NT2/D1 (cell line): Measurements from ENCODE around the gene AMZ1.
"Not testable (repeated sequence)": the region's sequence is repeated elsewhere in the genome, so short reads cannot be mapped to it uniquely, and the experiment has no call there.

ENCODE experiments used
- DNase-seq: peaks from one replicate; pipeline ENCODE4 v3.0.0-alpha.2; 2011; ENCODE audit warnings: low read depth, low spot score
- H3K27me3 ChIP-seq: 2 replicates; pipeline ENCODE4 v1.6.0; 2011; ENCODE audit warnings: mild to moderate bottlenecking; ENCODE audit not compliant: insufficient read length, insufficient read depth
- H3K36me3 ChIP-seq: 2 replicates; pipeline ENCODE4 v1.6.1; 2011; ENCODE audit warnings: mild to moderate bottlenecking, low read length, mixed read lengths; ENCODE audit not compliant: insufficient read depth, insufficient read length
- H3K4me1 ChIP-seq: 2 replicates; pipeline ENCODE4 v1.5.1; 2011; ENCODE audit not compliant: insufficient read depth, insufficient read length
- H3K4me3 ChIP-seq: 2 replicates; pipeline ENCODE4 v1.5.1; 2011; ENCODE audit warnings: low read depth; ENCODE audit not compliant: insufficient read length
- H3K9ac ChIP-seq: 2 replicates; pipeline ENCODE4 v1.6.0; 2011; ENCODE audit warnings: low read depth; ENCODE audit not compliant: insufficient read length
- H3K9me3 ChIP-seq: 2 replicates; pipeline ENCODE4 v1.5.1; 2011; ENCODE audit warnings: mild to moderate bottlenecking, low read length; ENCODE audit not compliant: insufficient read depth
- SUZ12 ChIP-seq: IDR thresholded peaks from 2 replicates; pipeline ENCODE4 v1.6.1; 2011; ENCODE audit not compliant: insufficient read length, insufficient read depth; ENCODE audit errors: extremely low read depth
- YY1 ChIP-seq: IDR thresholded peaks from 2 replicates; pipeline ENCODE4 v1.6.1; 2011; ENCODE audit not compliant: insufficient read length, insufficient read depth
- ZNF274 ChIP-seq: IDR thresholded peaks from 2 replicates; pipeline ENCODE4 v1.6.1; 2011; ENCODE audit warnings: mild to moderate bottlenecking, low read depth, low read length

The AMZ1 gene

GRCh38 chr7:2688409-2689342 is 674 bp downstream of the AMZ1 start:
- DNase-seq = no peak
- Histone ChIP-seq H3K9me3 (no peaks in the 10 kb centered on the region), H3K4me3 (peak overlapping the region; percentile 39), H3K27me3 (peaks cover 50% of the 10 kb centered on the region), H3K9ac (peak overlapping the region; percentile 67), H3K36me3 (no peaks in the 10 kb centered on the region), H3K4me1 (peaks cover 9% of the 10 kb centered on the region)
- no peak for TF ChIP-seq YY1
- TF ChIP-seq SUZ12 = peak; percentile 83

DNA sequence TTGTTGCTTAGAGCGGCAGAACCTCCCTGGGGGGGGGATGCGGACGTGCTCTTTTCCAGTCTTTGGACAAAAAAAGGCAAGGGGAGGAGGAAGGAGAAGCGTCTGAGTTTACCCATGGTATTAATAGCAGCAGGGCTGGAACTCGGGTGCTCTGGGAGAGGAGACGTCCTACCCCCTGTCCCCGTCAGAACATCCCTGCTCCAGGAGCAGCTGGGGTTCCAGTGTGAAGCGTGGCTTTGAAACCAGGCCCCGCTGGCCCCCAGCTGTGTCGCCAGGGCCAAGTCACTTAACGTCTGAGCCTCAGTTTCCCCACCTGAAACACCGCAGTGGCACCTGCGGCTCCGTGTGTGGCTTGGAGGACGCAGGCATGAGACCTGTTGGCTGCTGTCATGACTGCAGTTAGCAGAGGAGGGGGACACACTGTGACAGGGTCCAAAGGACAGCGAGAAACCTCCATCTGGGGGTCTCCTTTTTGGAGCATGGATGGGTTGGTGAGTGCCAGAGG is 1.4 kb downstream of the AMZ1 start:
- Histone ChIP-seq H3K4me1 (peaks cover 9% of the 10 kb centered on the region), H3K27me3 (peaks cover 50% of the 10 kb centered on the region), H3K9ac (no peak overlapping the region), H3K36me3 (no peaks in the 10 kb centered on the region), H3K9me3 (no peaks in the 10 kb centered on the region), H3K4me3 (no peak overlapping the region)
- TF ChIP-seq SUZ12 (no peak), ZNF274 (no peak), YY1 (no peak)
- no peak for DNase-seq

- TF ChIP-seq SUZ12 (no peak), YY1 (no peak), ZNF274 (no peak)
- H3K36me3 ChIP-seq = no peaks in the 10 kb centered on the region
- H3K27me3 ChIP-seq = peaks cover 50% of the 10 kb centered on the region
- no peak overlapping the region for H3K9ac ChIP-seq
- no peaks in the 10 kb centered on the region for H3K9me3 ChIP-seq
- H3K4me3 ChIP-seq = no peak overlapping the region
- no peak for DNase-seq
- peaks cover 9% of the 10 kb centered on the region for H3K4me1 ChIP-seq
Observed at GRCh38 chr7:2689951-2690705, 2.1 kb downstream of the AMZ1 start.

- no peak for TF ChIP-seq SUZ12
- TF ChIP-seq YY1 = no peak
- TF ChIP-seq ZNF274 = no peak
- H3K4me1 ChIP-seq = peaks cover 9% of the 10 kb centered on the region
- no peak for DNase-seq
Observed at GRCh38 chr7:2691011-2691707, 3.2 kb downstream of the AMZ1 start.

DNA sequence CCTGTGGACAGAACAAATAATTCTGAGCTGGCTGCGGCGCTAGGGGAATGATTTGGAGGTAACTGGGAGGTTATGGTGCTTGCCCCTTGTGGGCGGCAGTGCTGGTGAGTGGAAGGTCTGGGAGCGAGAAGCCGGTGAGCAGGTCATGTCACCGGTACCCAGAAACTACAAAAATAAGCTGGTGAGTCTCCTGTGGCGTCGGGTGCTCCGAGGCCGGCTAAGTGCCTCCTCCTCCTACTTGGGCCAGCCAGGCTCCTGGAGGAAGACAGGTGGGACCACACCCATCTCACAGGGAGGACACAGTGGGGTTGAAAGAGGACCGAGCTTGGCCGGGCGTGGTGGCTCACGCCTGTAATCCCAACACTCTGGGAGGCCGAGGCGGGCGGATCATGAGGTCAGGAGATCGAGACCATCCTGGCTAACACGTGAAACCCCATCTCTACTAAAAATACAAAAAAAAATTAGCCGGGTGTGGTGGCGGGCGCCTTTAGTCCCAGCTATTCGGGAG is 4.0 kb downstream of the AMZ1 start:
- not testable (repeated sequence) for H3K9me3 ChIP-seq, H3K4me1 ChIP-seq, H3K4me3 ChIP-seq, DNase-seq, H3K9ac ChIP-seq, H3K36me3 ChIP-seq
- H3K27me3 ChIP-seq = peaks cover 39% of the 10 kb centered on the region

More at GRCh38 chr7:2691011-2691707, 3.2 kb downstream of the AMZ1 start:
- Histone ChIP-seq H3K4me3 (no peak overlapping the region), H3K36me3 (no peaks in the 10 kb centered on the region), H3K27me3 (peaks cover 46% of the 10 kb centered on the region), H3K9ac (no peak overlapping the region), H3K9me3 (no peaks in the 10 kb centered on the region)

DNA sequence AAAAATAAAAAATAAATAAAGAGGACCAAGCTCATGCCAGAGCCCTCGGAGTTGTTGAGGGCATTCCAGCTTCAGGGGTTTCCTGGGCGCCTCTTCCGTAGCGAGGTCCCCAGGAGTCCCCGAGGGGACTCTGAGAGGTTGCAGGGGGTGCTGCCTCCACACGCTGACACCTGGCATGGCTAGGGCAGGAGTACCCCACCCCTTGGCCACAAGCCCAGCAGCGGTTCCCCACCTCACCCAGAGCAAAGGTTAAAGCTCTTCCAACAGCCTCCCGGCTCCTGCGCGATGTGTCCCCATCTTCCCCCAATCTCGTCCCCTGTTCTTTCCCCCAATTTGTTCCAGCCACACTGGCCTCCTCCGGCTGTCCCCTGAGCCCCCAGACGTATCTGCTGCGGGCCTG is 4.5 kb downstream of the AMZ1 start:
- Histone ChIP-seq H3K9ac (no peak overlapping the region), H3K27me3 (peaks cover 34% of the 10 kb centered on the region), H3K4me1 (peaks cover 6% of the 10 kb centered on the region), H3K4me3 (no peak overlapping the region), H3K36me3 (no peaks in the 10 kb centered on the region), H3K9me3 (no peaks in the 10 kb centered on the region)
- no peak for DNase-seq
- TF ChIP-seq ZNF274 = no peak
- TF ChIP-seq SUZ12 = no peak
- no peak for TF ChIP-seq YY1

GRCh38 chr7:2693420-2694121 is 5.6 kb downstream of the AMZ1 start:
- H3K4me1 ChIP-seq, H3K9me3 ChIP-seq, DNase-seq, H3K4me3 ChIP-seq, H3K36me3 ChIP-seq: not testable (repeated sequence)
- peaks cover 23% of the 10 kb centered on the region for H3K27me3 ChIP-seq
- H3K9ac ChIP-seq = peak overlapping the region; percentile 10

DNA sequence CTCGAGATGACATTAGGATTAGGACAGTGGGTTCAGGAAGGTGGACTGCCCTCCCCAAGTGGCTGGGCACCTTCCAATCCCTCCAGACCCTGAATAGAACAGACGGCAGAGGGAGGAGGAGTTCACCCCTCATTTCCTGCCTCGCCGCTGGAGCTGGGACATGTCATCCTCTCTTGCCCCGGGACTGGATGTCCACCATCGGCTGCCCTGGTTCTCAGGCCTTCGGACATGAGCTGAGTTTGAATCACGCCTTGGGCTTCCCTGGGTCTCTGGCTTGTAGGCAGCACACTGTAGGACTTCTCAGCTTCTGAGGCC is 6.1 kb downstream of the AMZ1 start:
- not testable (repeated sequence) for H3K9ac ChIP-seq, H3K4me3 ChIP-seq, H3K36me3 ChIP-seq, DNase-seq, H3K9me3 ChIP-seq, H3K4me1 ChIP-seq
- H3K27me3 ChIP-seq = peaks cover 18% of the 10 kb centered on the region
